Stimulated activated CD8-positive, alpha-beta memory T cell treated with anti-CD3 and anti-CD28 coated beads, Interleukin-15, amount 100 ng/mL, for 4 hours (primary cell): ENCODE measurements around the gene DSCAML1.

Source experiments
- DNase-seq, 2 donors: peaks; one replicate each; pipeline ENCODE4 v3.0.0-alpha.2; 2020; ENCODE audit warnings: low read depth in 2 of 2

The DSCAML1 gene

DNA sequence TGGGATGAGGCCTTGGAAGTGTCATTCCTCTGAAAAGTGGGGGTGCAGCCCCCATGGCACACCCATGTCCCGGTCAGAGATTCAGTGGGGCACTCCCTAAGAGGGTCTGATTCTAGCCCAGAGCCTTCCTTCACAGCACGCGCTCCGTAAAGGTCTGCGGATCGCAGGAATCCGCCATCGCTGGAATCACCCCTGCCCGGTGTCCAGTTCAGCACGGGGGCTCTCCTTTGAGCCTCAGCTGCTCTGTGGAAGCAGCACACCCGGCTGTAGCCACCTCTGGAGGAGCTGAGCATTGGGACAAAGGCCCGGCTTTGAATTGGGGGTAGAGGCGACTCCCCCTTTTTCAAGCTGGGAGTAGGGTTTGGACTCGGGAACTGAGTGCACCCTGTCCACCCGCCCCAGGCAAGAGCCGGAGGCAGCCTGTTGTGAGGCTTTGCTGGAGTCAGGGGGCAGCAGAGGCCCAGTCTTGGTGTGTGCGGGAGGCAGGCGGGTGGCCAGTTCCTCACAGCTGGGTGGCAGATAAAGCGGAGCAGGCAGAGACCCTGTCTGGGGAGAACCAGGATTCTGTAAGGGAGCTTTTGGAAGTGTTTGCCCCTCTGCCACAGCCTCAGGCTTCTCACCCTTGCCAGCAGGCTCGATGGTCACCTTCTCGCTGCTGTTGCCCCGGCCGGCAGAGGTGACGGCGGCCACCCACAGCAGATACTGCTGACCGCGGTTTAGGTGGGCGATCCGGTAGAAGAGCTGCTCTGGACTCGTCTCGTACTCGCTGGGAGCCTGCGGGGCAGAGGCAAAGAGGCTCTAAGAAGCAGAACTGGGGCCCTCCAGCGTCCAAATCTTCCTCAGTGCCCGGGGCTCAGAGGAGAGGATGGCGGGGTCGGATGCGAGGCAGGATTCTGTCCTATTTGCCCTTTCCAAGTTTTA is 353.5 kb downstream of the DSCAML1 start:
- no peak for DNase-seq

GRCh38 chr11:117442869-117443239 is 354.2 kb downstream of the DSCAML1 start:
- DNase-seq = no peak

DNA sequence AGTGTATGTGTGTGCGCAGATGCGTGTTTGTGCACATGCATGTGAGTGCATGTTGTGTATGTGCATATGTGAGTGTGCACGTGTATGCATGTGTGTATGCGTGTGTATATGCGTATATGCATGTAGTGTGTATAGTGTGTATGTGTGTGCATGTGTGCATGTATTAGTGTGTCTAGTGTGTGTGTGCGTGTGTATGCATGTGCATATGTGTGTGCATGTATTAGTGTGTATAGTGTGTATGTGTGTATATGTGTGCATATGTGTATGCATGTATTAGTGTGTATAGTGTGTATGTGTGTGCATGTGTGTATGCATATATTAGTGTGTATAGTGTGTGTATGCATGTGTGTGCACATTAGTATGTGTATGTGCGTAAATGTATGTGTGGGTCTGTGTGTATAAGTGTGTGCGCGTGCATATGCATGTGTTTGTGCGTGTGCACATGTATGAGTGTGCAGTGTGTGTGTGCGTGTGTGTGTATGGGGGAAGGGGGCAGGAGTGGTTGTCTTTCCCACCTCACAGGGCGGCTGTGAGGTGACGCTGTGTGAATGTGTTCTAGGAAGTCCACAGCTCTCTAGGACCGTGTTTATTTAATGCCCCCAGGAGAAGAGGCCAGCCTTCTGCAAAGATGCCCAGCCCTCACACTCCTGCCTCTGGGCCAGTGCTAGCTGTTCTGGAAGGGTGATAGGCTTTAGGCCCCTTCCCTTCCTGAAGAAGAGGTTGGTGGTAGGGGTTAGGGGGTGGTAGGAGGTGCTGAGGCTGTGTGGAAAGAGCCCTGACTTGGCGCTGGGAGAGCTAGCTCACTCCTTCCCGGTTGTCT is 354.8 kb downstream of the DSCAML1 start:
- DNase-seq = no peak

GRCh38 chr11:117441146-117441975 is 355.7 kb downstream of the DSCAML1 start:
- DNase-seq = no peak

DNA sequence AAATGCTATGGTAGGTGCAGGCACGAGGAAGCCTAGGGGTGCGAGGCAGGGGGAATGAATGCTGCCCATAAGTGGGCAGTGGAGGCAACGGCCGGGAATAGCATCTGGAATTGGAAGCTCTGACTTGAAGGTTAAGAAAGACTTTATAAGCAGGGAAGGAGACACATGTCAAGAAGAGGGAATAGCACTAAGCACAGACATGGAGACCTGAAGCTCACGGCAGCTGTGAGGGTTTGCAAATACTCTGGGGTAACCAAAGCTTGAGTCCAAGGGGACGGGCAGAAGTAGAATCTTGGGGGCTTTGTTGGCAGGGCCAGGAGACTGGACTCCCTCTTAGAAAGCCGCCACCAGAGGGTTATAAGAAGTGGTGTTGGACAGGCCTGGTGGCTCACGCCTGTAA is 356.8 kb downstream of the DSCAML1 start:
- DNase-seq = no peak

DNA sequence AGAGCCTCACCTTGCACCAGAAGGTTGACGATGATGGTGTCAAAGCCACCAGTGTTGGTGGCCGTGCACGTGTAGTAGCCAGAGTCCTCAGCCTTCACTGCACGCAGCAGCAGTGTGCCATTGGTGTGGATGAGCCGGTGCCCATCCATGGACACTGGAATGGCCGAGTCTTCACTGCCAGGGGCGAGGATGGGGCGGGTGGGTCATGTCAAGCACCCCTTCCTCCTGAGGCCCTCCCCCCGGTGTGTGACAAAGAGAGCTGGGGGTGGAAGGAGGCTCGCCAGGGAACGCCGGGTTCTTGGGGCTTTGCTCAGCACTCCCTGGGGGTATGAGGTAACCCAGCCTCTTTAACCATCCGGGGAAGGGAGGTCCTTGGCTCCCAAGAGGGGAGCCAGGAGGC is 357.8 kb downstream of the DSCAML1 start:
- DNase-seq = no peak

GRCh38 chr11:117438371-117439000 is 358.5 kb downstream of the DSCAML1 start:
- no peak for DNase-seq

DNA sequence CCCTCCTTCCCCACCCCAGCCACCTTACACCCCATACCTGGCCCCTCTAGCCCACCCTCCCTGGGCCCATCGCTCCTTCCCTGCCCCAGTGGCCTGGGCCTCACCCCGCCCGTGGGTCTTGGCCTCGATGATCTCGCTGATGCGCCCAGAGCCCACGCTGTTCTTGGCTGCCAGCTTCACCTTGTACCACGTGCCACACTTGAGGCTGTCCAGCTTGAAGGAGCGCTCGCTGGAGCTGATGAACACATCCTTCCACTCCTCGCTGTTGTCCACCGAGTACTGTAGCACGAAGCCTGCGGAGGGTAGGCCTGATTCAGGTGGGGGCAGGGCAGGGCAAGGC is 359.3 kb downstream of the DSCAML1 start:
- no peak for DNase-seq

- DNase-seq = no peak
Observed at GRCh38 chr11:117437041-117437790, 359.8 kb downstream of the DSCAML1 start.

DNA sequence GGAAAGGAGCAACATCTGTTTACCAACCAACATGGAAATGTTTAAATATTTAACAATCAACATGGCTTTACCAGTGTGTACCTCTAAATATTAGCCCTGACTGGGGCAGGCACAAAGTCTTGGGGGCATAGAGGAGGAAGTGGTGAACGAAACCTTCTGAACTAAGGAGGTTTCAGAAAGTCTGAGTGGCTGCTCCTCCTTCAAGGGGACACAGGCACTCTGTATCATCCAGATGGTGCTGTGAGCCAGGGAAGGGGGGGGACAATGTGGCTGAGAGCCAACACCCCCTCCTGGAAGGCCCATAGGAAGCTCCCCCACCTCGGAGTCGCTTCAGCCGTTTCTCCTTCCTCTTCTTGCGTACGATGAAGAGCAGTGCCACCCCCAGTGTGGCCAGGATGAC is 361.7 kb downstream of the DSCAML1 start:
- no peak for DNase-seq

- no peak for DNase-seq
Observed at GRCh38 chr11:117434481-117434880, 362.5 kb downstream of the DSCAML1 start.

- no peak for DNase-seq
Observed at GRCh38 chr11:117433717-117434116, 363.3 kb downstream of the DSCAML1 start.

DNA sequence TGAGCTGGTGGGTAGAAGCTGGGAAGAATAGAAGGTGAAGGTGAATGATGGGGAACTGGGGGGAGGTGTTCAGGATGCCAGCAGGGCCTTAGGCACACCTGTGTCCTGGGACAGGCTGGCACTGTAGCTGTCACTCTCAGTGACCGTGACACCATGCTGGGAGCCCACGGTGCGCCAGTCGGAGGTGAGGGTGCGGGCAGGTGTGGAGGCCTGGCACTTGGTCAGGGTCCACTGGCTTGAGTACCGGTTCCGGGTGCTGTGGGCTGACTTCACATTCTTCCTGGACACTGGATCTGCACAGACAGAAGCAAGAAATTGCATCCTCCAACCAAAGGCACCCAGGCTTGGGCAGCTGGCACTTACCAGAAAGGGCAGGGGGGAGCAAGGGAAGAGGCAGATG is 365.6 kb downstream of the DSCAML1 start:
- no peak for DNase-seq

- no peak for DNase-seq
Observed at GRCh38 chr11:117430293-117430955, 366.6 kb downstream of the DSCAML1 start.

DNA sequence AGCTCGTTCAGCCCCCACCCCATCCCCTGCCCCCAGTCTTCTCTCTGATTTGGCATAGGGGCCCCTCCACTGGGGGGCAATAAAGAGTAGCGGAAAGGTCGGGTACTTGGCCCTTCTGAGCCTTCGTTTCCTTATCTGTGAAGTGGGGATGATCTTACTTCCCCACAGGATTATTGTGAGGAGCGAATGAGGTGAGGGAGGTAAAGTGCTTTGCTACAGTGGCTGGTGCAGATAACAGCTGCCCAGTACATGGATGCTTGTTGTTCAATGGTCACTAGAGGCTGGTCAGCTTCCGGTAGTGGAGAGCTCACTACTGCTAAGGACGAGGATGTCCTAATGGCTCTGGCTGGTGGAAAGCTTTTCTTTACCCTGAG is 368.2 kb downstream of the DSCAML1 start:
- DNase-seq = no peak

DNA sequence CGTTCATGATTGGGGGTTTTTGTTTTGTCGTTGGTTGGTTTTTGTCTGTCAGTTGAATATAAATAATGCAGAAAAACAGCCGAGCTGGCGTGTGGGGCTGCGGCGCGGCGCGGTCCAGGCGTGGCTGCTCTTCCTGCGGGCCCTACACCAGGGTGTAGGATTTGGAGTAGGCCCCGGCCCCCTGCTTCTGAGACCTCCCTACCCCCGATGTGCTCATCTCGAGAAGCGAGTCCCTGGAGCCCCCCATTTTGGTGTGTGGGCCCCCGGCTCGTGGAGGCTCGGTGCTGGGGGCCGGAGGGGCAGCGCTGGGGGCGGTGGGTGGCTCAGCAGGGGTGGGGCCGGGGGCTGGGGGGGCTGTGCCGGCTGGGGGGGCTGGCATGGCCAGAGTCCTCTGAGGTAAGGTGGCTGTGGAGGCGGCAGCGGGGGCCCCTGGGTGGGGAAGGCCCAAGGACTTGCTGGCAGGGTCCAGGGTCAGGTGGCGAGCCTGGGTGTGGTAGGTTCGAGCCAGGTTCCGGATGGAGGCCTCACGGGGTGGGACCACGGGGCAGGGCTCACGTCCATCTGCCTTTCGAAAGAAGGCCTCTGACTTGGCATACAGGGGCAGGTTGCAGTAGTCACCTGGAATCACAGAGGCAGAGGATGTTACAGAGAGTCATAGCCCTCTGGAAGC is 368.7 kb downstream of the DSCAML1 start:
- DNase-seq = no peak

DNA sequence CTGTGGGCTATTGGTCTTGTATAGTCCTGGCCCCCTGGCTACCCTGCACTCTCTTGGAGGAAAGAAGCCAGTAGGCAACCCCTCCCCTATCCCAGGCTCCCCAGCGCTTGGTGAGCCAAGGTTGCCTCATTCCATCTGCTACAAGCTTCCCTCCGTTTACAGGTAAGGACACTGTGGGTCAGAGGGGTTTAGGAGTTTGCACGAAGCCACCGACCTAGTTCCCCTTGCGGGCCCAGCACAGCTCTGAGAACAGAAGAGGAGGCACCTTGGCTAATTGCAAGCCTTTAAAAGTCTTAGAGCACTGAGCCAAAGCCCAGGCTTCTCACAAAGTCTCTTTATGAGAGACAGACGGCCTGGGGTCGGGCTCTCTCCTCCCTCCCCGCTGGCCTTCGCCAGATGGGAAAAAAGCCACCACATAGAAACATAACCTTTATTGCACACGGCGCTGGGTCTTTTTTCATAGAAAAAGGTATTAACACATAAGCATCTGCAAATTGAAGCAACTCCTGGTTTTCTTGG is 369.6 kb downstream of the DSCAML1 start:
- no peak for DNase-seq

GRCh38 chr11:117426941-117427340 is 370.1 kb downstream of the DSCAML1 start:
- DNase-seq = no peak

GRCh38 chr11:117426297-117426685 is 370.7 kb downstream of the DSCAML1 start:
- DNase-seq = peak; percentile 16 to 27
